H9 (cell line): Measurements from ENCODE around the gene BCCIP. TPM values are rescaled to one million over a fixed set of nuclear protein-coding genes. Genes with fewer than 3 reads are reported as not detected.

Experiments used
- DNase-seq: peaks from one replicate; pipeline ENCODE4 v3.0.0-alpha.2; 2017
- H2AFZ ChIP-seq: one replicate; pipeline ENCODE4 v1.6.1; 2013; ENCODE audit warnings: mild to moderate bottlenecking, low read length, control low read depth, moderate library complexity
- H2AK5ac ChIP-seq: 2 replicates; pipeline ENCODE4 v1.6.1; 2013; ENCODE audit warnings: low read length, control low read depth, mixed read lengths; ENCODE audit not compliant: insufficient read length
- H2BK120ac ChIP-seq: one replicate; pipeline ENCODE4 v1.6.1; 2013; ENCODE audit warnings: low read depth, mild to moderate bottlenecking, low read length, control low read depth, inconsistent platforms; ENCODE audit not compliant: poor library complexity, severe bottlenecking
- H2BK12ac ChIP-seq: 2 replicates; pipeline ENCODE4 v1.6.1; 2013; ENCODE audit warnings: low read length, control low read depth, mixed read lengths, low read depth; ENCODE audit not compliant: insufficient read length
- H2BK15ac ChIP-seq: 2 replicates; pipeline ENCODE4 v1.6.1; 2013; ENCODE audit warnings: low read depth, low read length, control low read depth
- H2BK20ac ChIP-seq: one replicate; pipeline ENCODE4 v1.6.1; 2013; ENCODE audit warnings: low read depth, mild to moderate bottlenecking, low read length, control low read depth, inconsistent platforms; ENCODE audit not compliant: poor library complexity, severe bottlenecking
- H2BK5ac ChIP-seq: 2 replicates; pipeline ENCODE4 v1.6.1; 2013; ENCODE audit warnings: low read length, control low read depth, mixed read lengths; ENCODE audit not compliant: insufficient read length
- H3K14ac ChIP-seq: 2 replicates; pipeline ENCODE4 v1.6.1; 2013; ENCODE audit warnings: low read length, control low read depth; ENCODE audit not compliant: insufficient read depth
- H3K18ac ChIP-seq: 2 replicates; pipeline ENCODE4 v1.6.1; 2013; ENCODE audit warnings: low read depth, mild to moderate bottlenecking, mixed read lengths, low read length, control low read depth; ENCODE audit not compliant: insufficient read length
- H3K23ac ChIP-seq: 2 replicates; pipeline ENCODE4 v1.6.1; 2013; ENCODE audit warnings: low read length, control low read depth, mixed read lengths, low read depth; ENCODE audit not compliant: insufficient read length
- H3K23me2 ChIP-seq: 2 replicates; pipeline ENCODE4 v1.6.1; 2013; ENCODE audit warnings: low read depth, mild to moderate bottlenecking, mixed read lengths, low read length, control low read depth; ENCODE audit not compliant: insufficient read length, poor library complexity, severe bottlenecking
- H3K27ac ChIP-seq: 2 replicates; pipeline ENCODE4 v1.5.1; 2013; ENCODE audit warnings: low read length, control low read depth, mixed read lengths, low read depth; ENCODE audit not compliant: insufficient read length
- H3K27me3 ChIP-seq: 2 replicates; pipeline ENCODE4 v1.6.1; 2013; ENCODE audit warnings: low read length, control low read depth, inconsistent platforms; ENCODE audit not compliant: insufficient read depth
- H3K4ac ChIP-seq: 2 replicates; pipeline ENCODE4 v1.6.1; 2013; ENCODE audit warnings: low read depth, mild to moderate bottlenecking, control low read depth, inconsistent platforms, low read length, moderate library complexity
- H3K4me1 ChIP-seq: 2 replicates; pipeline ENCODE4 v1.6.1; 2013; ENCODE audit warnings: low read length, control low read depth, inconsistent platforms; ENCODE audit not compliant: insufficient read depth
- H3K4me2 ChIP-seq: 2 replicates; pipeline ENCODE4 v1.6.1; 2013; ENCODE audit warnings: low read length, control low read depth, mixed read lengths; ENCODE audit not compliant: insufficient read length, insufficient read depth
- H3K56ac ChIP-seq: 2 replicates; pipeline ENCODE4 v1.6.1; 2013; ENCODE audit warnings: low read depth, mild to moderate bottlenecking, mixed read lengths, low read length, control low read depth; ENCODE audit not compliant: insufficient read length
- H3K79me1 ChIP-seq: 2 replicates; pipeline ENCODE4 v1.6.1; 2013; ENCODE audit warnings: low read depth, mild to moderate bottlenecking, moderate library complexity, low read length, control low read depth, inconsistent platforms; ENCODE audit not compliant: insufficient read depth, poor library complexity, severe bottlenecking
- H3K79me2 ChIP-seq: 2 replicates; pipeline ENCODE4 v1.6.1; 2013; ENCODE audit warnings: low read length, control low read depth, inconsistent platforms; ENCODE audit not compliant: insufficient read depth
- H3K9ac ChIP-seq: 2 replicates; pipeline ENCODE4 v1.6.1; 2013; ENCODE audit warnings: low read length, control low read depth, mixed read lengths; ENCODE audit not compliant: insufficient read length; ENCODE audit errors: extremely low read depth
- H3K9me3 ChIP-seq: one replicate; pipeline ENCODE4 v1.6.1; 2013; ENCODE audit warnings: low read depth, low read length, inconsistent platforms; ENCODE audit not compliant: control insufficient read depth
- H3T11ph ChIP-seq: one replicate; pipeline ENCODE4 v1.6.1; 2013; ENCODE audit warnings: mild to moderate bottlenecking, low read length, control low read depth, inconsistent platforms
- H4K20me1 ChIP-seq: one replicate; pipeline ENCODE4 v1.6.1; 2013; ENCODE audit not compliant: control insufficient read depth, insufficient read length, insufficient read depth
- H4K5ac ChIP-seq: 2 replicates; pipeline ENCODE4 v1.6.1; 2013; ENCODE audit warnings: low read depth, mild to moderate bottlenecking, mixed read lengths, low read length, control low read depth; ENCODE audit not compliant: insufficient read length
- H4K8ac ChIP-seq: replicated peaks from 2 replicates; pipeline ENCODE4 v1.6.1; 2013; ENCODE audit warnings: low read length, control low read depth, mixed read lengths, low read depth; ENCODE audit not compliant: insufficient read length
- H4K91ac ChIP-seq: 2 replicates; pipeline ENCODE4 v1.6.1; 2013; ENCODE audit warnings: low read depth, mild to moderate bottlenecking, moderate library complexity, mixed read lengths, low read length, control low read depth; ENCODE audit not compliant: insufficient read length
- H3K27ac Mint-ChIP-seq, 3 experiments: 2 replicates in 2 of 3; 3 replicates in 1 of 3; pipeline ENCODE4 v1.8.0; 2020 to 2021; ENCODE audit warnings: mixed read lengths in 3 of 3, mild to moderate bottlenecking in 1 of 3, moderate library complexity in 1 of 3
- H3K27me3 Mint-ChIP-seq: 2 replicates; pipeline ENCODE4 v1.8.0; 2021; ENCODE audit warnings: low read depth, mild to moderate bottlenecking, moderate library complexity, mixed read lengths
- H3K36me3 Mint-ChIP-seq, 3 experiments: 2 replicates in 2 of 3; 3 replicates in 1 of 3; pipeline ENCODE4 v1.8.0; 2020 to 2021; ENCODE audit warnings: low read depth in 3 of 3, mixed read lengths in 3 of 3; ENCODE audit not compliant: insufficient read depth in 1 of 3
- H3K4me1 Mint-ChIP-seq, 2 experiments: 2 replicates each; pipeline ENCODE4 v1.8.0; 2020; ENCODE audit warnings: mixed read lengths in 2 of 2
- H3K4me3 Mint-ChIP-seq, 2 experiments: 2 replicates in 1 of 2; 3 replicates in 1 of 2; pipeline ENCODE4 v1.8.0; 2020 to 2021; ENCODE audit warnings: mild to moderate bottlenecking in 2 of 2, mixed read lengths in 2 of 2, moderate library complexity in 1 of 2
- H3K9me3 Mint-ChIP-seq, 2 experiments: 2 replicates in 1 of 2; 3 replicates in 1 of 2; pipeline ENCODE4 v1.8.0; 2020; ENCODE audit warnings: mild to moderate bottlenecking in 2 of 2, mixed read lengths in 2 of 2, moderate library complexity in 1 of 2
- WGBS: extraction: QIAGEN DNeasy Blood & Tissue Kit; methylation state at CpG from one replicate; pipeline ENCODE4 v1.1.7; 2013; ENCODE audit warnings: missing lambda C conversion rate, low lambda C conversion rate, mixed read lengths; ENCODE audit not compliant: insufficient read length; ENCODE audit errors: extremely low coverage; 5-methylcytosine and 5-hydroxymethylcytosine counted together
- total RNA-seq: library from RNA; stranded (reverse); gene quantifications from 2 replicates; pipeline ENCODE4 v1.2.1, GENCODE V29; 2021
- TF ChIP-seq, protein P1 (sequence below): fragments of 200-600 bp; sonication (generic); conservative IDR thresholded peaks from 3 replicates; pipeline ENCODE4 v1.8.0; 2021; ENCODE audit warnings: antibody characterized with exemption, mild to moderate bottlenecking

BCCIP gene
- total RNA-seq, 1 experiment from 2014 or later: 119 TPM

- DNase-seq: no peak
- Mint-ChIP-seq H3K4me3 (no peak overlapping the region), H3K9me3 (peaks cover 0 to 9% of the 10 kb centered on the region in 2 experiments), H3K36me3 (no peaks in the 10 kb centered on the region; a peak in 1 of 7 replicates), H3K27me3 (peaks cover 9% of the 10 kb centered on the region), H3K4me1 (no peaks in the 10 kb centered on the region), H3K27ac (0 out of 7 replicates have a peak overlapping the region, but pooled peaks of 1 of the 3 experiments have one; percentile 25)
- H4K91ac ChIP-seq: no peak overlapping the region
- no peak overlapping the region for H3K23ac ChIP-seq
- no peak overlapping the region for H2AFZ ChIP-seq
- no peak overlapping the region for H2BK12ac ChIP-seq
- H2BK20ac ChIP-seq: no peak overlapping the region
- no peaks in the 10 kb centered on the region for H3K27me3 ChIP-seq
- no peak overlapping the region for H3K4me2 ChIP-seq
- no peaks in the 10 kb centered on the region for H3K4me1 ChIP-seq
- H3K27ac ChIP-seq: no peak overlapping the region
- WGBS: no CpG with 5 or more reads among the region's 10 CpGs
- no peak overlapping the region for H3T11ph ChIP-seq
- H4K20me1 ChIP-seq: no peaks in the 10 kb centered on the region
- H2AK5ac ChIP-seq: no peak overlapping the region
- no peak overlapping the region for H4K8ac ChIP-seq
- H3K79me1 ChIP-seq: no peaks in the 10 kb centered on the region
- no peaks in the 10 kb centered on the region for H3K23me2 ChIP-seq
- H3K9ac ChIP-seq: no peak overlapping the region
- no peaks in the 10 kb centered on the region for H3K79me2 ChIP-seq
- H3K56ac ChIP-seq: no peak overlapping the region
- H3K9me3 ChIP-seq: no peaks in the 10 kb centered on the region
- H3K4ac ChIP-seq: no peak overlapping the region
- no peak overlapping the region for H3K18ac ChIP-seq
- no peak overlapping the region for H2BK5ac ChIP-seq
- no peak overlapping the region for H2BK120ac ChIP-seq
- H3K14ac ChIP-seq: no peak overlapping the region
- H2BK15ac ChIP-seq: no peak overlapping the region
- H4K5ac ChIP-seq: no peak overlapping the region
- TF ChIP-seq, protein P1, sequence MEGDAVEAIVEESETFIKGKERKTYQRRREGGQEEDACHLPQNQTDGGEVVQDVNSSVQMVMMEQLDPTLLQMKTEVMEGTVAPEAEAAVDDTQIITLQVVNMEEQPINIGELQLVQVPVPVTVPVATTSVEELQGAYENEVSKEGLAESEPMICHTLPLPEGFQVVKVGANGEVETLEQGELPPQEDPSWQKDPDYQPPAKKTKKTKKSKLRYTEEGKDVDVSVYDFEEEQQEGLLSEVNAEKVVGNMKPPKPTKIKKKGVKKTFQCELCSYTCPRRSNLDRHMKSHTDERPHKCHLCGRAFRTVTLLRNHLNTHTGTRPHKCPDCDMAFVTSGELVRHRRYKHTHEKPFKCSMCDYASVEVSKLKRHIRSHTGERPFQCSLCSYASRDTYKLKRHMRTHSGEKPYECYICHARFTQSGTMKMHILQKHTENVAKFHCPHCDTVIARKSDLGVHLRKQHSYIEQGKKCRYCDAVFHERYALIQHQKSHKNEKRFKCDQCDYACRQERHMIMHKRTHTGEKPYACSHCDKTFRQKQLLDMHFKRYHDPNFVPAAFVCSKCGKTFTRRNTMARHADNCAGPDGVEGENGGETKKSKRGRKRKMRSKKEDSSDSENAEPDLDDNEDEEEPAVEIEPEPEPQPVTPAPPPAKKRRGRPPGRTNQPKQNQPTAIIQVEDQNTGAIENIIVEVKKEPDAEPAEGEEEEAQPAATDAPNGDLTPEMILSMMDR: no peak
Observed at GRCh38 chr10:125779403-125780327, 43.7 kb upstream of the BCCIP start.
